ENCODE results near the gene AP2S1.
"Not testable (repeated sequence)": the region's sequence is repeated elsewhere in the genome, so short reads cannot be mapped to it uniquely, and the experiment has no call there.

AP2S1 gene

GRCh38 chr19:46840498-46840942, 10.1 kb downstream of the AP2S1 start:
- no peak for TF ChIP-seq ZNF274 (IDR thresholded peaks at IDR 0.05; ENCODE audit: low read depth, low read length)
- no peak overlapping the region for H3K4me3 ChIP-seq (ENCODE audit: low read length)

GRCh38 chr19:46839752-46840497, 10.7 kb downstream of the AP2S1 start:
- H3K4me3 ChIP-seq (ENCODE audit: low read length) = no peak overlapping the region
- TF ChIP-seq ZNF274 (IDR thresholded peaks at IDR 0.05; ENCODE audit: low read depth, low read length) = no peak

- no peak for TF ChIP-seq ZNF274 (IDR thresholded peaks at IDR 0.05; ENCODE audit: low read depth, low read length)
- no peak overlapping the region for H3K4me3 ChIP-seq (ENCODE audit: low read length)
Measured at GRCh38 chr19:46838160-46838559, 12.5 kb downstream of the AP2S1 start.

GRCh38 chr19:46834984-46835383, 15.7 kb downstream of the AP2S1 start:
- H3K4me3 ChIP-seq (ENCODE audit: low read length) = no peak overlapping the region
- TF ChIP-seq ZNF274 (IDR thresholded peaks at IDR 0.05; ENCODE audit: low read depth, low read length) = no peak

- no peak for TF ChIP-seq ZNF274 (IDR thresholded peaks at IDR 0.05; ENCODE audit: low read depth, low read length)
- no peak overlapping the region for H3K4me3 ChIP-seq (ENCODE audit: low read length)
Measured at GRCh38 chr19:46834121-46834520, 16.5 kb downstream of the AP2S1 start.

GRCh38 chr19:46830864-46831263, 19.8 kb downstream of the AP2S1 start:
- no peak for TF ChIP-seq ZNF274 (IDR thresholded peaks at IDR 0.05; ENCODE audit: low read depth, low read length)
- H3K4me3 ChIP-seq (ENCODE audit: low read length) = no peak overlapping the region

GRCh38 chr19:46828484-46828883, 22.2 kb downstream of the AP2S1 start:
- H3K4me3 ChIP-seq (ENCODE audit: low read length) = no peak overlapping the region
- no peak for TF ChIP-seq ZNF274 (IDR thresholded peaks at IDR 0.05; ENCODE audit: low read depth, low read length)

- TF ChIP-seq ZNF274 (IDR thresholded peaks at IDR 0.05; ENCODE audit: low read depth, low read length) = no peak
- H3K4me3 ChIP-seq (ENCODE audit: low read length) = no peak overlapping the region
Measured at GRCh38 chr19:46825731-46826055, 25.0 kb downstream of the AP2S1 start.

- no peak overlapping the region for H3K4me3 ChIP-seq (ENCODE audit: low read length)
Measured at GRCh38 chr19:46824890-46825730, 25.5 kb downstream of the AP2S1 start.

GRCh38 chr19:46823049-46823448, 27.6 kb downstream of the AP2S1 start:
- no peak overlapping the region for H3K4me3 ChIP-seq (ENCODE audit: low read length)
- TF ChIP-seq ZNF274 (IDR thresholded peaks at IDR 0.05; ENCODE audit: low read depth, low read length) = no peak

More at GRCh38 chr19:46824890-46825730, 25.5 kb downstream of the AP2S1 start:
- no peak for TF ChIP-seq ZNF274 (IDR thresholded peaks at IDR 0.05; ENCODE audit: low read depth, low read length)

GRCh38 chr19:46822410-46822787, 28.2 kb downstream of the AP2S1 start:
- not testable (repeated sequence) for H3K4me3 ChIP-seq (ENCODE audit: low read length)

- H3K4me3 ChIP-seq (ENCODE audit: low read length) = no peak overlapping the region; the same call in 1 of the 2 replicates
- TF ChIP-seq ZNF274 (IDR thresholded peaks at IDR 0.05; ENCODE audit: low read depth, low read length) = no peak
Measured at GRCh38 chr19:46821512-46822409, 28.9 kb downstream of the AP2S1 start.

- H3K4me3 ChIP-seq (ENCODE audit: low read length) = no peak overlapping the region
- TF ChIP-seq ZNF274 (IDR thresholded peaks at IDR 0.05; ENCODE audit: low read depth, low read length) = no peak
Measured at GRCh38 chr19:46818812-46819211, 31.8 kb downstream of the AP2S1 start.

Measured in GM08714 (cell line).